GM12872 (cell line): ENCODE data around the gene GRIK4.
A peak's percentile ranks its signal among the peaks of the same experiment; 100 is the strongest.

ENCODE experiments used
- TF ChIP-seq, protein P1 (sequence below): IDR thresholded peaks from 3 replicates; pipeline ENCODE4 v1.5.1; 2011; ENCODE audit warnings: low read depth, mild to moderate bottlenecking, low read length, moderate library complexity; ENCODE audit not compliant: insufficient read depth

Gene GRIK4

DNA sequence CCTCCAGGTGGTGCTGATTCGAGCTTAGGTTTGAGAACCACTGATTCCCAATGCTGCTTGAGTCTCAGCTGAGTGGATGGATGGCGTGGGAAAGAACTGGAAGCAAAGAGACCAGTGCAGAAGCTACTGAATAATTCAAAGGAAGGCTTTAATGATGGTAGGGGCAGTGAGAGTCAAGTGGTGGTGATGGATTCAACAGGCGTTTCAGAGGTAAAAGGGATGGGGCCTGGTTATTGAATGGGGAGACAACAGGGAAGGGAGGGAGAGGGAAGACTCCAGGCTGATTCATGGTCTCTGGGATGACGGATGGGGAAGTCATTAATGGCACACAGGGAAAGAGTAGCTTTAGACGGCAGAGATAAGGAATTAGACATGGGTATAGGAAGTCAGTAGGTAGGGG is 408.0 kb downstream of the GRIK4 start:
- TF ChIP-seq, protein P1, sequence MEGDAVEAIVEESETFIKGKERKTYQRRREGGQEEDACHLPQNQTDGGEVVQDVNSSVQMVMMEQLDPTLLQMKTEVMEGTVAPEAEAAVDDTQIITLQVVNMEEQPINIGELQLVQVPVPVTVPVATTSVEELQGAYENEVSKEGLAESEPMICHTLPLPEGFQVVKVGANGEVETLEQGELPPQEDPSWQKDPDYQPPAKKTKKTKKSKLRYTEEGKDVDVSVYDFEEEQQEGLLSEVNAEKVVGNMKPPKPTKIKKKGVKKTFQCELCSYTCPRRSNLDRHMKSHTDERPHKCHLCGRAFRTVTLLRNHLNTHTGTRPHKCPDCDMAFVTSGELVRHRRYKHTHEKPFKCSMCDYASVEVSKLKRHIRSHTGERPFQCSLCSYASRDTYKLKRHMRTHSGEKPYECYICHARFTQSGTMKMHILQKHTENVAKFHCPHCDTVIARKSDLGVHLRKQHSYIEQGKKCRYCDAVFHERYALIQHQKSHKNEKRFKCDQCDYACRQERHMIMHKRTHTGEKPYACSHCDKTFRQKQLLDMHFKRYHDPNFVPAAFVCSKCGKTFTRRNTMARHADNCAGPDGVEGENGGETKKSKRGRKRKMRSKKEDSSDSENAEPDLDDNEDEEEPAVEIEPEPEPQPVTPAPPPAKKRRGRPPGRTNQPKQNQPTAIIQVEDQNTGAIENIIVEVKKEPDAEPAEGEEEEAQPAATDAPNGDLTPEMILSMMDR, result no peak

GRCh38 chr11:120923866-120924508 is 412.4 kb downstream of the GRIK4 start:
- TF ChIP-seq, protein P1, result no peak

DNA sequence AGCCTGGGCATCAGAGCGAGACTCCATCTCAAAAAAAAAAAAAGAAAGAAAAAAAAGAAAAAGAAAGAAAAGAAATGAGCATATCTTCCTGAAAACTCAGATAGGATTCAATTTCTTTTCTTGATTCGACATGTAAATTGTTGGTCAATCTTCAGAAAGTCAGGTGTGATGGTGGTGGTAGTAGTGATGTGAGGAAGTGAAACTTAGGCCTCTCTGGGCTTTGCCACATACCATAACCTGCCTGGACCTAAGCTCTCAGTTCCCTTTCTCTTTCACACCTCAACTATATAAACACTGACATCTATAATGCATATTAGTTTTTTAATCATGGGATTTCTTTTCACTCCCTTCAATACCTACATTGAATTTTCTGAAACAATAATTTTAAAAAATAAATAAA is 414.4 kb downstream of the GRIK4 start:
- TF ChIP-seq, protein P1, result no peak

GRCh38 chr11:120928627-120929026 is 417.1 kb downstream of the GRIK4 start:
- TF ChIP-seq, protein P1, result no peak

- TF ChIP-seq, protein P1, result no peak
These were observed 417.5 kb downstream of the GRIK4 start for GRCh38 chr11:120929090-120929489.

DNA sequence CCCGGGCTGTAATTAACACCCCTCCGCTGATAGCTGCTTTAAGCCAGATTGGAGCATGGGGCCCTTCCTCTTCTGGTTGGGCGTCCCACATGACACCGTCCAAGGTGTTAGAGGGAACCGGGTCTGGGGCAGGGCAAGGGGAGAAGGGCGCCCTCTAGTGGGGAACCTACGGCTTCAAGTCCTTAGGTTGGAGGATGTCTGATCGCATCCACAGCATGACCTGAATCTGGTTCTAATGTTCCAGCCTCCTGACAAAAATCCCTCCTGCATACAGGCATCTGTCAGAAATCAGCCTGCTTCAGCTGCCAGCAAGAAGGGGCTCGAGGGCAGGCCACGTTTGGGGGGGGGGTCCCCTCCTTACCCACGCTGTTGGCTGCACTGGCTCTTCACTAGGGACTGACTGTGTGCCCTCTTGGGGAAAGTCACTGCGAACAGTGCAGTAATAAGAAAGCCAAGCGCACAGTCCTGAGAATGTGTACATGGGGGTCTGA is 418.2 kb downstream of the GRIK4 start:
- TF ChIP-seq, protein P1, result peak; percentile 85

- TF ChIP-seq, protein P1, result peak; percentile 37; the same call in 1 of the 3 replicates
These were observed 419.7 kb downstream of the GRIK4 start for GRCh38 chr11:120931057-120931779.
